AML-193 (cell line): ENCODE data around the gene BLOC1S4.
"Not testable (repeated sequence)": the region's sequence is repeated elsewhere in the genome, so short reads cannot be mapped to it uniquely, and the experiment has no call there.

Experiments
- DNase-seq, 2 experiments: peaks; one replicate each; lab custom pipeline; 2025; lab: John Stamatoyannopoulos, UW

The BLOC1S4 gene

GRCh38 chr4:6718932-6719610 is 3.1 kb downstream of the BLOC1S4 start:
- no peak for DNase-seq

GRCh38 chr4:6719611-6720179 is 3.7 kb downstream of the BLOC1S4 start:
- no peak for DNase-seq

- DNase-seq, result peak; percentile 29 to 65
These were observed 4.3 kb downstream of the BLOC1S4 start for GRCh38 chr4:6720202-6720699.

- DNase-seq, result no peak
These were observed 5.1 kb downstream of the BLOC1S4 start for GRCh38 chr4:6721121-6721520.

GRCh38 chr4:6722891-6723290 is 6.9 kb downstream of the BLOC1S4 start:
- DNase-seq, result no peak

- DNase-seq, result no peak
These were observed 7.9 kb downstream of the BLOC1S4 start for GRCh38 chr4:6723851-6724250.

GRCh38 chr4:6724421-6725111 is 8.6 kb downstream of the BLOC1S4 start:
- DNase-seq, result no peak

GRCh38 chr4:6725427-6725961 is 9.5 kb downstream of the BLOC1S4 start:
- not testable (repeated sequence) for DNase-seq

- DNase-seq, result no peak
These were observed 11.3 kb downstream of the BLOC1S4 start for GRCh38 chr4:6727081-6727942.

- DNase-seq, result no peak
These were observed 11.9 kb downstream of the BLOC1S4 start for GRCh38 chr4:6727943-6728250.

- DNase-seq, result no peak
These were observed 12.5 kb downstream of the BLOC1S4 start for GRCh38 chr4:6728320-6729029.

- no peak for DNase-seq
These were observed 14.8 kb downstream of the BLOC1S4 start for GRCh38 chr4:6730603-6731317.

GRCh38 chr4:6731318-6731675 is 15.3 kb downstream of the BLOC1S4 start:
- no peak for DNase-seq

- DNase-seq, result no peak
These were observed 15.8 kb downstream of the BLOC1S4 start for GRCh38 chr4:6731780-6732179.

- DNase-seq, result no peak
These were observed 16.7 kb downstream of the BLOC1S4 start for GRCh38 chr4:6732441-6733357.

- DNase-seq, result no peak
These were observed 17.6 kb downstream of the BLOC1S4 start for GRCh38 chr4:6733358-6734164.

GRCh38 chr4:6734165-6734786 is 18.3 kb downstream of the BLOC1S4 start:
- no peak for DNase-seq

- no peak for DNase-seq
These were observed 23.9 kb downstream of the BLOC1S4 start for GRCh38 chr4:6739920-6740319.
